Nephron (organoid): ENCODE results near the gene USP32.

Experiments
- H3K27ac Mint-ChIP-seq, 3 experiments: 2 replicates each; pipeline ENCODE4 v1.8.0; 2020; ENCODE audit warnings: mixed read lengths in 3 of 3, mild to moderate bottlenecking in 2 of 3, moderate library complexity in 1 of 3
- H3K27me3 Mint-ChIP-seq: 2 replicates; pipeline ENCODE4 v1.8.0; 2021; ENCODE audit warnings: low read depth, mild to moderate bottlenecking, moderate library complexity, mixed read lengths
- H3K36me3 Mint-ChIP-seq: 2 replicates; pipeline ENCODE4 v1.8.0; 2020; ENCODE audit warnings: low read depth, mixed read lengths
- H3K4me1 Mint-ChIP-seq: 2 replicates; pipeline ENCODE4 v1.8.0; 2020; ENCODE audit warnings: mixed read lengths
- H3K4me3 Mint-ChIP-seq, 3 experiments: 2 replicates each; pipeline ENCODE4 v1.8.0; 2020; ENCODE audit warnings: mild to moderate bottlenecking in 3 of 3, mixed read lengths in 3 of 3, moderate library complexity in 2 of 3
- H3K9me3 Mint-ChIP-seq: 2 replicates; pipeline ENCODE4 v1.8.0; 2020; ENCODE audit warnings: mixed read lengths
- CTCF ChIP-seq, 3 experiments: fragments of 200-600 bp; sonication (generic); IDR thresholded peaks; one replicate each; pipeline ENCODE4 v1.5.0; 2021; ENCODE audit warnings: antibody characterized with exemption in 3 of 3; ENCODE audit not compliant: unreplicated experiment in 3 of 3

The USP32 gene

GRCh38 chr17:60362329-60362728, 29.6 kb downstream of the USP32 start:
- H3K27ac Mint-ChIP-seq = no peak overlapping the region
- H3K36me3 Mint-ChIP-seq = peaks cover 4% of the 10 kb centered on the region
- TF ChIP-seq CTCF (IDR thresholded peaks at IDR 0.05; ENCODE audit: unreplicated experiment in 3 of 3) = no peak
- no peak overlapping the region for H3K4me3 Mint-ChIP-seq
- H3K27me3 Mint-ChIP-seq = no peaks in the 10 kb centered on the region
- H3K9me3 Mint-ChIP-seq = no peaks in the 10 kb centered on the region
- peaks cover 4% of the 10 kb centered on the region for H3K4me1 Mint-ChIP-seq

GRCh38 chr17:60361889-60362288, 30.0 kb downstream of the USP32 start:
- Mint-ChIP-seq H3K27ac (no peak overlapping the region), H3K36me3 (peaks cover 5% of the 10 kb centered on the region), H3K27me3 (no peaks in the 10 kb centered on the region), H3K9me3 (no peaks in the 10 kb centered on the region), H3K4me1 (peaks cover 4% of the 10 kb centered on the region), H3K4me3 (no peak overlapping the region)
- TF ChIP-seq CTCF (IDR thresholded peaks at IDR 0.05; ENCODE audit: unreplicated experiment in 3 of 3) = no peak

- H3K27ac Mint-ChIP-seq = no peak overlapping the region
- TF ChIP-seq CTCF (IDR thresholded peaks at IDR 0.05; ENCODE audit: unreplicated experiment in 3 of 3) = no peak
- peaks cover 13% of the 10 kb centered on the region for H3K36me3 Mint-ChIP-seq
- H3K4me1 Mint-ChIP-seq = peaks cover 5% of the 10 kb centered on the region
- H3K4me3 Mint-ChIP-seq = no peak overlapping the region
- no peaks in the 10 kb centered on the region for H3K27me3 Mint-ChIP-seq
- H3K9me3 Mint-ChIP-seq = no peaks in the 10 kb centered on the region
Measured at GRCh38 chr17:60359415-60359814, 32.5 kb downstream of the USP32 start.

- peaks cover 13% of the 10 kb centered on the region for H3K36me3 Mint-ChIP-seq
- no peak overlapping the region for H3K27ac Mint-ChIP-seq
- H3K4me1 Mint-ChIP-seq = peaks cover 9% of the 10 kb centered on the region
- no peaks in the 10 kb centered on the region for H3K9me3 Mint-ChIP-seq
- TF ChIP-seq CTCF (IDR thresholded peaks at IDR 0.05; ENCODE audit: unreplicated experiment in 3 of 3) = no peak
- no peaks in the 10 kb centered on the region for H3K27me3 Mint-ChIP-seq
- H3K4me3 Mint-ChIP-seq = no peak overlapping the region
Measured at GRCh38 chr17:60358606-60359225, 33.2 kb downstream of the USP32 start.

DNA sequence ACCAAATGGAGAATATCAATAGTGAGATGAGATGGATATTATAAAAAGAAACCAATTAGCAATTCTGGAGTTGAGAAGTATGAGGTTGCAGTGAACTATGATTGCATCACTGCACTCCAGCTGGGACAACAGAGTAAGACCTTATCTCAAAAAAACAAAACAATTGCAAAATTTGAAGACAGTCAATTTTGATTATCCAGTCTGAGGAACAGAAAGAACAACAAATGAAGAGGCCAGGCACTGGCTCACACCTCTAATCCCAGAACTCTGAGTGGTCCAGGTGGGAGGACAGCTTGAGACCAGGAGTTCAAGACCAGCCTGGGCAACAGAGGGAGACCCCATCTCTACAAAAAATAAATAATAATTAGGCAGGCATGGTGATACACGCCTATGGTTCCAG, 35.0 kb downstream of the USP32 start:
- TF ChIP-seq CTCF (IDR thresholded peaks at IDR 0.05; ENCODE audit: unreplicated experiment in 3 of 3) = no peak
- Mint-ChIP-seq H3K27ac (no peak overlapping the region), H3K36me3 (peaks cover 13% of the 10 kb centered on the region), H3K9me3 (no peaks in the 10 kb centered on the region), H3K27me3 (no peaks in the 10 kb centered on the region), H3K4me3 (no peak overlapping the region), H3K4me1 (peaks cover 9% of the 10 kb centered on the region)
